HCT116 (cell line): ENCODE results near the gene QSOX1. TPM values are rescaled to one million over a fixed set of nuclear protein-coding genes. Genes with fewer than 3 reads are reported as not detected.

Experiments used
- ATAC-seq: fragments of 200-7000 bp; cut with Tn5 transposase; 2 replicates; pipeline ENCODE4 v1.9.1; 2020; ENCODE audit warnings: mild to moderate bottlenecking, moderate library complexity
- BruUV-seq: library from RNA; stranded (reverse); fragments of 400-500 nt; replicated peaks from 2 replicates; lab custom pipeline; 2021; lab: Mats Ljungman, UMichigan
- CTCF ChIA-PET: fragments of 300-600 bp; sonication (Branson Sonifier 250); formaldehyde crosslinking; loops from one replicate; lab custom pipeline; 2021; ENCODE audit warnings: antibody characterized with exemption; lab: Charles Lee
- POLR2A ChIA-PET: fragments of 300-600, 350-600 bp; sonication (Branson Sonifier 250); formaldehyde crosslinking; loops from one replicate; lab custom pipeline; 2021; ENCODE audit warnings: antibody characterized with exemption; lab: Charles Lee
- RAD21 ChIA-PET, 2 experiments: fragments of 300-600 bp; sonication (Branson Sonifier 250); formaldehyde crosslinking; loops; one replicate each; lab custom pipeline; 2023; ENCODE audit warnings: low total read pairs in 2 of 2; ENCODE audit not compliant: uncharacterized antibody in 2 of 2, unreplicated experiment in 2 of 2, low non-redundant PET in 1 of 2; lab: Charles Lee
- DNase-seq: peaks from one replicate; pipeline ENCODE4 v3.0.0-alpha.2; 2010; ENCODE audit warnings: low read depth, low spot score
- H2AFZ ChIP-seq: fragments of 200-600 bp; shearing (Covaris generic), sonication (generic); 2 replicates; pipeline ENCODE4 v1.6.1; 2017; ENCODE audit warnings: low read depth, mixed run types, mixed read lengths, antibody characterized with exemption, low read length; ENCODE audit not compliant: poor library complexity, severe bottlenecking
- H3K27ac ChIP-seq: 2 replicates; pipeline ENCODE4 v1.5.1; 2012; ENCODE audit warnings: low read depth, low read length
- H3K27me3 ChIP-seq: fragments of 200-600 bp; sonication (generic); 2 replicates; pipeline ENCODE4 v1.6.1; 2016; ENCODE audit warnings: mixed run types, low read length, mixed read lengths; ENCODE audit not compliant: insufficient read depth
- H3K36me3 ChIP-seq, 2 experiments: fragments of 200-500 bp in 1 of 2; fragments of 200-600 bp in 1 of 2; sonication (Bioruptor generic) in 1 of 2; sonication (generic) in 1 of 2; 2 replicates each; pipeline versions ENCODE4 v1.5.1 to v1.6.1; 2014 to 2016; ENCODE audit warnings: low read length in 2 of 2, inconsistent platforms in 1 of 2, mixed read lengths in 1 of 2, mixed run types in 1 of 2; ENCODE audit not compliant: insufficient read depth in 2 of 2, control insufficient read depth in 1 of 2
- H3K4me1 ChIP-seq, 2 experiments: fragments of 200-600 bp in 1 of 2; sonication (generic) in 1 of 2; 2 replicates each; pipeline versions ENCODE4 v1.5.1 to v1.6.1; 2012 to 2017; ENCODE audit warnings: low read length in 2 of 2, inconsistent platforms in 1 of 2, mild to moderate bottlenecking in 1 of 2, mixed read lengths in 1 of 2, mixed run types in 1 of 2, moderate library complexity in 1 of 2; ENCODE audit not compliant: insufficient read depth in 2 of 2, control insufficient read depth in 1 of 2
- H3K4me2 ChIP-seq: fragments of 200-600 bp; sonication (generic); 2 replicates; pipeline ENCODE4 v1.6.1; 2017; ENCODE audit warnings: mixed run types, low read length, mixed read lengths
- H3K4me3 ChIP-seq, 2 experiments: fragments of 200-600 bp in 1 of 2; sonication (generic) in 1 of 2; replicated peaks in 1 of 2; 2 replicates each; pipeline ENCODE4 v1.5.1; 2011 to 2016; ENCODE audit warnings: low read length in 2 of 2, control low read depth in 1 of 2, low read depth in 1 of 2, mild to moderate bottlenecking in 1 of 2, mixed read lengths in 1 of 2, mixed run types in 1 of 2
- H3K79me2 ChIP-seq: fragments of 200-600 bp; sonication (generic); 2 replicates; pipeline ENCODE4 v1.6.1; 2017; ENCODE audit warnings: mild to moderate bottlenecking, mixed run types, low read length, moderate library complexity, mixed read lengths; ENCODE audit not compliant: insufficient read depth
- H3K9ac ChIP-seq: fragments of 200-600 bp; sonication (generic); 2 replicates; pipeline ENCODE4 v1.6.1; 2016; ENCODE audit warnings: low read length, mixed read lengths
- H3K9me2 ChIP-seq: fragments of 200-600 bp; sonication (generic), shearing (Covaris generic); 2 replicates; pipeline ENCODE4 v1.6.1; 2017; ENCODE audit warnings: mixed run types, mild to moderate bottlenecking, moderate library complexity; ENCODE audit not compliant: insufficient read depth
- H3K9me3 ChIP-seq, 2 experiments: fragments of 200-500 bp in 1 of 2; fragments of 200-600 bp in 1 of 2; sonication (Bioruptor generic) in 1 of 2; sonication (generic) in 1 of 2; 2 replicates each; pipeline ENCODE4 v1.6.1; 2014 to 2017; ENCODE audit warnings: low read length in 2 of 2, mixed read lengths in 2 of 2, inconsistent platforms in 1 of 2, low read depth in 1 of 2, mild to moderate bottlenecking in 1 of 2, mixed run types in 1 of 2, moderate library complexity in 1 of 2; ENCODE audit not compliant: control insufficient read depth in 1 of 2, insufficient read depth in 1 of 2
- H4K20me1 ChIP-seq: fragments of 200-600 bp; sonication (generic), shearing (Covaris generic); 2 replicates; pipeline ENCODE4 v1.6.1; 2017; ENCODE audit warnings: mixed run types, mild to moderate bottlenecking, moderate library complexity; ENCODE audit not compliant: insufficient read depth
- ATF3 ChIP-seq: IDR thresholded peaks from 2 replicates; pipeline ENCODE4 v1.6.1; 2012
- CBX3 ChIP-seq: IDR thresholded peaks from 2 replicates; pipeline ENCODE4 v1.6.1; 2012; ENCODE audit warnings: low read depth
- CEBPB ChIP-seq: IDR thresholded peaks from 2 replicates; pipeline ENCODE4 v1.6.1; 2012; ENCODE audit warnings: low read depth
- CTCF ChIP-seq, 3 experiments: fragments of 200-600 bp in 1 of 3; sonication (generic) in 1 of 3; IDR thresholded peaks in 2 of 3; conservative IDR thresholded peaks in 1 of 3; 2 replicates each; pipeline ENCODE4 v1.5.1; 2012 to 2017; ENCODE audit warnings: low read depth in 2 of 3, low read length in 2 of 3, antibody characterized with exemption in 1 of 3, borderline replicate concordance in 1 of 3, control low read depth in 1 of 3, mild to moderate bottlenecking in 1 of 3, mixed read lengths in 1 of 3, mixed run types in 1 of 3, moderate library complexity in 1 of 3; ENCODE audit not compliant: insufficient read depth in 1 of 3
- ELF1 ChIP-seq: IDR thresholded peaks from 2 replicates; pipeline ENCODE4 v1.6.1; 2012; ENCODE audit warnings: low read depth, borderline replicate concordance
- EZH2phosphoT487 ChIP-seq: fragments of 200-600 bp; IDR thresholded peaks from 2 replicates; pipeline ENCODE4 v1.6.1; 2018; ENCODE audit warnings: antibody characterized with exemption, borderline replicate concordance
- FOSL1 ChIP-seq: IDR thresholded peaks from 2 replicates; pipeline ENCODE4 v1.6.1; 2012; ENCODE audit warnings: low read depth
- JUND ChIP-seq: IDR thresholded peaks from 2 replicates; pipeline ENCODE4 v1.6.1; 2012
- MAX ChIP-seq: IDR thresholded peaks from 2 replicates; pipeline ENCODE4 v1.6.1; 2012
- POLR2AphosphoS5 ChIP-seq: IDR thresholded peaks from 2 replicates; pipeline ENCODE4 v1.6.1; 2011; ENCODE audit warnings: mild to moderate bottlenecking, low read depth, low read length, moderate library complexity
- RAD21 ChIP-seq: IDR thresholded peaks from 2 replicates; pipeline ENCODE4 v1.6.1; 2012; ENCODE audit warnings: low read depth, mild to moderate bottlenecking
- REST ChIP-seq: IDR thresholded peaks from 2 replicates; pipeline ENCODE4 v1.6.1; 2012; ENCODE audit warnings: low read depth
- SIN3A ChIP-seq: IDR thresholded peaks from 2 replicates; pipeline ENCODE4 v1.6.1; 2012; ENCODE audit warnings: low read depth
- SRF ChIP-seq: IDR thresholded peaks from 2 replicates; pipeline ENCODE4 v1.6.1; 2012; ENCODE audit warnings: low read depth
- TCF7L2 ChIP-seq: IDR thresholded peaks from 2 replicates; pipeline ENCODE4 v1.7.0; 2011; ENCODE audit warnings: borderline replicate concordance, inconsistent platforms; ENCODE audit not compliant: insufficient read depth, insufficient read length; ENCODE audit errors: extremely low read depth
- YY1 ChIP-seq: IDR thresholded peaks from 2 replicates; pipeline ENCODE4 v1.6.1; 2011; ENCODE audit warnings: low read length, low read depth, moderate library complexity, mild to moderate bottlenecking; ENCODE audit not compliant: insufficient replicate concordance; ENCODE audit errors: extremely low read depth
- ZBTB33 ChIP-seq: IDR thresholded peaks from 2 replicates; pipeline ENCODE4 v1.6.1; 2011; ENCODE audit warnings: mild to moderate bottlenecking, low read length, moderate library complexity; ENCODE audit not compliant: insufficient replicate concordance; ENCODE audit errors: extremely low read depth
- ZFX ChIP-seq: fragments of 450-650 bp; IDR thresholded peaks from 2 replicates; pipeline ENCODE4 v1.6.1; 2017
- ZNF274 ChIP-seq: fragments of 200-500 bp; sonication (Bioruptor generic); IDR thresholded peaks from 2 replicates; pipeline ENCODE4 v1.6.1; 2014; ENCODE audit warnings: mild to moderate bottlenecking, low read depth, low read length, inconsistent platforms
- intact Hi-C: fragments of 100-400 bp; cut with micrococcal nuclease; formaldehyde crosslinking; loops from 2 replicates; pipeline ENCODE4 v1.10.0; 2022
- total RNA-seq: library from RNA; stranded (reverse); gene quantifications from one replicate; pipeline ENCODE4 v1.2.1, GENCODE V29; 2021; ENCODE audit not compliant: unreplicated experiment

QSOX1 gene
- total RNA-seq, 1 experiment from 2014 or later, result 89.2 TPM

GRCh38 chr1:180233191-180234011 is 78.7 kb downstream of the QSOX1 start:
- H3K79me2 ChIP-seq, result no peaks in the 10 kb centered on the region
- POLR2A ChIA-PET, result no interaction called here
- no TSS peak for BruUV-seq
- H3K4me3 ChIP-seq, result no peak overlapping the region
- H3K9ac ChIP-seq, result no peak overlapping the region
- H3K36me3 ChIP-seq, result no peaks in the 10 kb centered on the region
- H3K4me2 ChIP-seq, result no peak overlapping the region
- H3K4me1 ChIP-seq, result peaks cover 10 to 28% of the 10 kb centered on the region in 2 experiments
- H3K27me3 ChIP-seq, result peaks cover 9% of the 10 kb centered on the region; the same call in 1 of the 2 replicates
- H3K9me2 ChIP-seq, result no peaks in the 10 kb centered on the region
- no peaks in the 10 kb centered on the region for H4K20me1 ChIP-seq
- CTCF ChIA-PET, result no interaction called here
- H3K27ac ChIP-seq, result no peak overlapping the region
- DNase-seq (no peak), ATAC-seq (no peak)
- no peak overlapping the region for H2AFZ ChIP-seq
- no peaks in the 10 kb centered on the region for H3K9me3 ChIP-seq
- RAD21 ChIA-PET, result no interaction called here
- TF ChIP-seq RAD21 (no peak), YY1 (no peak), CEBPB (no peak), ZFX (no peak), CTCF (IDR thresholded peaks at IDR 0.05 in 2 of 3, conservative IDR thresholded peaks at IDR 0.05 in 1 of 3; ENCODE audit: borderline replicate concordance in 1 of 3, insufficient read depth in 1 of 3, low read depth in 2 of 3, low read length in 2 of 3) (no peak), EZH2phosphoT487 (no peak), POLR2AphosphoS5 (no peak), CBX3 (no peak), REST (no peak), SRF (no peak), TCF7L2 (no peak), ZBTB33 (no peak), JUND (no peak), ELF1 (no peak), FOSL1 (no peak), ATF3 (no peak), SIN3A (no peak), ZNF274 (no peak), MAX (no peak)
- TF ChIP-seq, all 23 proteins: peak for 0
- intact Hi-C loops, result no loop called here
